GM19351 (cell line): ENCODE measurements around the gene GADD45B.
"Not testable (repeated sequence)": the region's sequence is repeated elsewhere in the genome, so short reads cannot be mapped to it uniquely, and the experiment has no call there.

Experiments used
- ATAC-seq: cut with Tn5 transposase; IDR thresholded peaks from one replicate; pipeline ENCODE4 v1.9.1; 2021; ENCODE audit warnings: mild to moderate bottlenecking, moderate library complexity; ENCODE audit not compliant: unreplicated experiment

Gene GADD45B

DNA sequence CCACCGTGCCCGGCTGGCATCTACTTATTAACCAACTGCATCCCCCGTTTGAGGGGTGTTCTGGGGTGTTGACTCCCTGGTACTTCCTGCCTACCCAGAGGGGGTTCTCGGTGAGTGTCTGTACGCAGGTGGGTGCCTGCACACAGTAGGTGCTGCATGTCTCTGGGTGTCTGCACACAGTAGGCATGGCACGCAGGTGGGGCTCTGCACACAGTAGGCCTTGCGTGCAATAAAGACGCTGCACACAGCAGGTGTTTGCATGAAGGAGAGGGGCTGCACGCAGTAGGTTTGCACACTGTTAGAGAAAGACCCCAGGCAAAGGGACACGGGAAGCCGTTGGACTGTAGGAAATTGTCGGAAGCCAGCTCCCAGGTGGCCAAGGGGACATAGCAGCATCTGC is 11.2 kb downstream of the GADD45B start:
- no peak for ATAC-seq

DNA sequence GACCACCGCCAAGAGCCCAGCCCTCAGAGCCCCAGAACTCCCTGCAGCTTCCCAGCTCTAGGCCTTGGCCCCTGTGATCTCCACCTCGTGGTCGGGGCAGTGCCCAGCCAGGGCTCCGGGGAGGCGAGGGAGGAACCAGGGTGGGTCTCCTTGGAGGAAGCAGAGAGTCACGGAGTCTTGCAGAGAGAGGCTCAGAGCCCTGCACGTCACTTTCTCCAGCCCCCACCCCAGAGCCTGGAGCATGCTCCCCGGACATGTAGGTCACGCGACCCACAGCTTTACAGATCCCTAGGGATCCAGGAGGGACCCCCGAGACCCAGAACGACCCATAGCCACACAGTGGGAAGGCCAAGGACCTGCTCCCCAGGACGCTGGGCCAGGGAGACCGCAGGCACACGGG is 11.9 kb downstream of the GADD45B start:
- ATAC-seq: no peak

- ATAC-seq: no peak
Observed at GRCh38 chr19:2488405-2488941, 12.5 kb downstream of the GADD45B start.

GRCh38 chr19:2488942-2489731 is 13.2 kb downstream of the GADD45B start:
- ATAC-seq: no peak

- no peak for ATAC-seq
Observed at GRCh38 chr19:2490659-2491058, 14.7 kb downstream of the GADD45B start.

- ATAC-seq: no peak
Observed at GRCh38 chr19:2491130-2491801, 15.3 kb downstream of the GADD45B start.

DNA sequence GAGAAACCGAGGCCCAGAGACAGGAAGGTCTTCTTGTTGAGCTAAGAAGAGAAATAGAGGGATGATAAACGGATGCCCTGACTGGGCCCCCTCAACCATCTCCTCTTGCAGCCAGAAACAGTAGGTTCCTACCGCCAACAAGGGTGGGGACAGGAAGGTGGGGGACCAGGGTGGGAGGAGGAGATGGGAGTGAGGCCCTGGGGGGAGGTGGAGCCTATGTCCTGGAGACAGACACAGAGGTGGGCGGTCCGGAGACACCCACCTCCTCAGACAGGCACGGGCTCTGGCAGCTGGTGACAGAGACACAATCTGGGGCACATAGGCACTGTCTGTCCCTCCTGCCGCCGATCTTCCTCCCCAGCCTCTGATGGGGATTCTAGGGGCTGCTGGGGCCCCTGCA is 16.9 kb downstream of the GADD45B start:
- ATAC-seq: no peak

- not testable (repeated sequence) for ATAC-seq
Observed at GRCh38 chr19:2493448-2493847, 17.5 kb downstream of the GADD45B start.

- ATAC-seq: no peak
Observed at GRCh38 chr19:2494084-2494446, 18.1 kb downstream of the GADD45B start.

DNA sequence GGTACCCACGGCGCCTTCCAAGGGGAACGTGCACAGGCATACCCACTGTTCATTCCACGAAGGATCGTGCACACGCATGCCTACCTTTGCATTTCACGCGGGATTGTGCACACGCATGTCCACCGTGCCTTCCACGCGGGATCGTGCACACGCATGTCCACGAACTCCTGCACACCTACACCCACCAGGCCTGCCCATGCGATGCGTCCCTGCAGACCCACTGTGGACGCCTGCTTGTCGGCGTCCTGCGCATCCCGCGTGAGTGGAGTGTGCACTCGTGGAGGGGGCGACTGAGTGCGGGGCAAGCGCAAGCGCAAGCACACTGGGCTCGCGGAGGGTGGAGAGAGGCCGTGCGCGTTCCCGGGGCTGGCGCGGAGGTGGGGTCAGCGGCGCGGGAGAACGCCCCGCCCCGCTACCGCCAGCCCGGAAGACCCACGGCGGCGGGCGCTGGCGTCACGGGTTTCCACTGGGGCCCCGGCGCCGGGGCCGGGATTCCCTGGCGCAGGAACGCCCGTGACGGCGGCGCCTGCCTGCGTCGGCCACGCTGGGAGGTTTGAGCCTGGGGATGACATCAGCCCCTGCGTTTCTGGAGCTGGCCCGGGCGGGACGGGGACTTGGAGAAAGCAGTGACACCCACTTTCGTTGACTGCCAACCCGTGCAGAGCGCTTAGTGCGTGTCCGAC is 18.7 kb downstream of the GADD45B start:
- no peak for ATAC-seq

GRCh38 chr19:2495130-2495641 is 19.3 kb downstream of the GADD45B start:
- no peak for ATAC-seq

DNA sequence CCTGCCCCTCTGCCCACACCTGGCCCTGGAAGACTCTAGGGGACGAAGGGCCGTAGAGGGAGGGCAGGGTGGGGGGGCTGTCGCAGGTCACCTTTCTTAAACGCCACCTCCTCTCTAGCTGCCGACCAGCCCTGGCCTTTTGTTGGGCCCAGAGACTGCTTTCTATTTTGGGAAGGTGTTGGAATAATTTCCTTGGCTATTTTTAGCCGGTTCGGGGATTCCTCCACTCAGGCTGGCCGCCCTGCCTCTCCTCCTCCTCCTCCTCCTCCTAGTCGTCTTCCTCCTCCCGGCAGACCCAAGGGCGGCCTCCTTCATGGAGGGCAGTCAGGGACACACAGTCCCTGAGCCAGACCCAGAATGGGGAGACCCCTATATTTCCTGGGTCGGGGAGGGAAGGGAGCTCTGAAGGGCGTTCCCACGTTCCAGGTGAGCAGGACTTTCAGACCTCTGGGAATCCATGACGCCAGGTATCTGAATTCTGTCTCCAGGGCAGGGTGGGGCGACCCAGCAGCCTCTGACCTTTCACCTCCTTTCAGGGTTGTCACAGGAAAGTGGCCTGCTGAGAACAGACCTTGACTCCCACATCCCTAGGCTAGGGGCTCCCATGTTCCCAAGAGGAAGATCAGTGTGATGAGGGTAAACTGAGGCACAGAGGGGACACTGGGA is 19.9 kb downstream of the GADD45B start:
- ATAC-seq: no peak

DNA sequence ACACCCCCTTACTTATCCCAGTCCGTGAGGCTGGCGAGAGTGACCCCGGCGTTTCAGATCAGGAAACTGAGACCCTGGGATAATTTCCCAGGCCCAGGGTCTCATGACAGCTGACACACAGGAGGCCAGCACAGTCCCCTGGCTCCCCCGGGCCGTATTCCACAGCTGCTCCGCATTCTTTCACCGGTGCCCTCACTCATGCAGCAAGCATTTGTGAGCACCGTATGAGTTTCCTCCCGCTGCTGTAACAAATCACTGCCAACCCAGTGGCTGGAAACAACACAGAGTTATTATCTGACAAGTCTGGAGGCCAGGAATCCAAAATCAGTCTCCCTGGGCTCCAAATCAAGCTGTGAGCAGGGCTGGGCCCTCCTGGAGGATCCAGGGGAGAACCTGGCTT is 21.3 kb downstream of the GADD45B start:
- ATAC-seq: no peak

GRCh38 chr19:2500156-2500555 is 24.2 kb downstream of the GADD45B start:
- no peak for ATAC-seq

DNA sequence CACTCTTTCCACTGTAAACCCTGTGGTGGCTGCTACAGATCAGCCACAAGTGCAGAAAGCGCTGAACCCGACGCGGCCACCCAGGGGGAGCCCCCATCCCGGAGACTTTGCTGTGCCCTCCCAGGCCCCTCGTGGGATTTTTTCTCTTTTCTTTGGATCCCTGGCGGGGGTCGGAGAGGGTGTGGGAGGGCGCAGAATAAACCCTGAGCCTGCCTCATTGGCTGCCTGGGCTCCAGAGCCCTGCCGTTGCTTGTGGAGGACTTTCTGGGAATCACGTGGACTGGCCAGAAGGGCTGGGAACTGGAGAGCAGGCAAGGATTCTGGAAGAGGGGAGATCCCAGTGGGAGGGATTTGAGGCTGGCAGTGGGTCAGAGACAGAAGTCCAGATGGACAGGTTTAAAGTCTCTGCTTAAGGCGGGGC is 24.9 kb downstream of the GADD45B start:
- ATAC-seq: no peak

DNA sequence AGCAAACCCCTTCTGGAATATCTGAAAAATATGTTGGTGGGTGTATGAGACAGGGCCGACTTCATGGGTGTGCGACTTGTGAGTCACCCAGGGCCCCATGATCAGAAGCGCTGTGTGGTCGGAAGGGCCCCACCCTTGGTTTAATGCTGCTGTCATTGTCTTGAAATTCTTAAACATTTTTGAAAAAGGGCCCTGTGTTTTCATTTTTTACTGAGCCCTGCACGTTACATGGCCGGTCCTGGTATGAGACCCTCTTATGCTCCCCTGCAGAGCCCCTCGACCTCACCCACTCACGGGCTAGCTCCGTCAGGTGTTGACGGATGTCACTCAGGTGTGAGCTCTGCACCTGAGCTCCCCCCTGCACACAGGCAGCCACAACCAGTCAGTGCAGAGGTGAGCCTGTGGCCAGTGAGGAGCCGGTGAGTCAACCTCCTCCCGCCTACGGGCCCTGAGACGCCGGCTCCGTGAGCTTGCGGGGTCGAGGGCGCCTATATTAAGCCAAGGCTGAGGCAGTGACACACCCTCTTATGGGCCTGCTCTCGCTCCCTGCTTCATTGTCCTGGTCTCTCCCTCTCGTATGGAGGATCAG is 27.7 kb downstream of the GADD45B start:
- ATAC-seq: no peak

- not testable (repeated sequence) for ATAC-seq
Observed at GRCh38 chr19:2506656-2507055, 30.7 kb downstream of the GADD45B start.

DNA sequence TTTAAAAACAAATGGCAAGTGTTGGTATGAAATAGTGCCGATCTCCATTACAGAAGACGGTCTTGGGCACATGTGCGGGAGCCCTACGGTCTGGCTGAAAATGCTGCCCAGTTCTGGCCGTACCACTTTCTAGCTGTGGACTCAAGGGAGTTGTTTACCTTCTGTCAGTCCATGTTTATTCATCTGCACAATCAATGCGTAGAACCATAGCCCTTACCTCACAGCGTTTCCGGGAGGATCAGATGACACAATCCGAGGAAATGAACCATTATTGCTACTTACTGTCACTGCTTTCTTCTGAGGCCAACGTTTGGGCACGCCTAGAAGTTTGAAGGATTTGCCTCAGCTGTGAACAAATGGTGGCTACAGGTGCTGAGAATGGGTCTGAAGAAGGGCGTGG is 31.2 kb downstream of the GADD45B start:
- ATAC-seq: no peak

GRCh38 chr19:2509096-2509495 is 33.2 kb downstream of the GADD45B start:
- ATAC-seq: no peak

DNA sequence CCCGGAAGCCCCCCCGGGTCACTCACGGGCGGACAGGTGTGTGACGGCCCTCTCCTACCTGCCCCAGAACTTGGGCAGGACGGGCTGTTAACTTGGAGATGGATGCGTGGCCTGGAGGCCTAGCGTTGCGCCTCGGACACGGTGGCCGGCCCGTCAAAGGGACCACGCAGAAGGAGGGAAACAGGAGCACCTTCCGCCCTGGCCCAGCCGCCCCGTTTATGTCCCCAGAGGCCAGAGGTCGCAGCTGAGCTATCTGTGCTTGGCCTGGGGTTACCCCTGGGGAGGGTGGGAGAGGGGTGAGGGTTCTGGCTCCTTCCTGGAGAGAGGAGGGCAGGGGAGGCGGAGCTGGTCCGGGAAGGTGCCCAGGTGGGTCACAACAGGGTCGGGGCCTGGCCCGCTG is 35.6 kb downstream of the GADD45B start:
- ATAC-seq: no peak

GRCh38 chr19:2511991-2512390 is 36.1 kb downstream of the GADD45B start:
- ATAC-seq: no peak
